ENCODE results near the gene MYO15A.
A peak's percentile ranks its signal among the peaks of the same experiment; 100 is the strongest.

Gene MYO15A

DNA sequence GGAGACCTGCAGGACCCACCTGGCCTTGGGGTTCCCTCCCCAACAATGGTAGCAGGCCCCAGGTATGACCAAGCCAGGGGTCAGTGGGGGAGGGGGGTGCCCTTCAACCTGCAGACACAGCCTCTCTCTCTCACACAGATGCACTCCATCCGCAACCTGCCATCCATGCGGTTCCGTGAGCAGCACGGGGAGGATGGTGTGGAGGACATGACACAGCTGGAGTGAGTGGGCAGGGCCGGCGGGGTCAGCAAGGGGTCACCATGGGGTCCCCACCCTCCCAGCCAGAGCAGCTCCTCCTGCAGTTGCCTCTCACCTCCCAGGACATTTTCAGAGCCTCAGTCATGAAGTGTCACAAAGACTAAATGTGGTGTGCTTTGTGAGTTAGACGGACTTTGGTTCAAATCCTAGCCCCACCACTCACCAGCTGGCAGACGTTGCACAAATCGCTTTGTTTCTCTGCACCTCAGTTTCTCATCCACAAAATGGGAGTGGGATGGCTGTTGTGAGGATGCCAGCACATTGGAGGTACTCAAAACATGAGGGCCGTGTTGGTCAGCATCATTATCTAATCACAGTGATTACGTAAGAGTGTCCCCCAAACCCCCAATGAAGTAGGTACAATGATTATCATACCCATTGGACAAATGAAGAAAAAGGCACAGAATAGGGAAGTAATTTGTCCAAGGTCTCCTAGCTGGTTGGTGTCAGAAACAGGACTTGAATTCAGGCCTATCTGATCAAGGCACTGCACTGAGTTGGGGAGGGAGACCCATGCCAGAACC is 16.0 kb downstream of the MYO15A start:
- DNase-seq (ENCODE audit: low spot score) (no peak), FAIRE-seq (no peak)

DNA sequence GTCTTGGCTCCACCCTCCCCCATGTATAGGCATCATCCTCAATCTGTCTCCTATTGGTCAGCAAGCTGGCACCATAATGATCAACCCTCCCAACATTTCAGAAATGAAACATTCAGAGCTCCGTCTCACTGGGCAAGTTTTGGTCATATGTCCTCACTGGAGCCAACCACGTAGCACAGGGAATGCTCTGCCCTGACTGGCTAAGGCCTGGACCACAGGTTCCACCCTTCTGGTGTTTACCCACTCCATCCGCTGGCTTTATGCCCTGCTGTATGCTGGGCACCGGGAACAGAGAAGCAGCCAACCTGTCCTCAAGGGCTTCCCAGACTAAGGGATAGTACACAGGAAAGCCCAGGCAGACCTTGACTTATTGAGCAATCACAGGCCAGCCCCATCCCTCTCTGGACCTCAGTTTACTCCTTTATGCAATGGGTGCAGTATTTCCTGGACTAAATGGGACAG is 20.5 kb downstream of the MYO15A start:
- FAIRE-seq (no peak), DNase-seq (ENCODE audit: low spot score) (no peak)

DNA sequence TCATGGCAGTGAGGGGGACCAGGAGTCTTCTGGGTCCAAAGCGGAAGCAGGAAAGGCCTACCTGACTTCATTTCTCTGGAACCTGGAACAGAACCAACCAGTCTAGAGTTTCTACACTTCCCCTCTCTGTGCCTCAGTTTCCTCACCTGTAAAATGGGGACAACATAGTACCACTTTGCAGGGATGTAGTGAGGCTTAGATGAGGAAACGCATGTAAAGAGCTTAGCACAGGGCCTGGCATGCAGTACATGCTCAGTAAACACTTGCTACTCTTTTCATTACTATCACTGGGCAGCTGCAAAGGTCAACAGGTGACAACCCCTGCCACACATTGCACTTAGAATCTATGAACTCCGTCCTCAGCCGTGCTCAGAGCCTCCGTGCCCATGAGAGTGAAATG is 24.2 kb downstream of the MYO15A start:
- FAIRE-seq (no peak), DNase-seq (ENCODE audit: low spot score) (no peak)

DNA sequence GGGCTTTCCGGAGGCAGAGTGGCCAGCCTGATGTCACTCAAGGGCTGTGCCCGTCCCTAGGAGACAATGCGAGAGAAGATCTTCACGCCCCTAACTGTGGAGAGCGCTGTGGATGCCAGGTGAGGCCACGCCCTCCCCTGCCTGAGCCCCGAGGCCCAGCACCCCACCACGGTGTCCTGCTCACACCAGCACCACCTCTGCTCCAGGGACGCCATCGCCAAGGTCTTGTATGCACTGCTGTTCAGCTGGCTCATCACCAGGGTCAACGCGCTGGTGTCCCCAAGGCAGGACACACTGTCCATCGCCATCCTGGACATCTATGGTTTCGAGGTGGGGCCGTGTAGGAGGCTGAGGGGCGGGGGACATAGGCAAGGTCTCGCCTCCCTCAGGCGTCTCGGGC is 27.8 kb downstream of the MYO15A start:
- DNase-seq (ENCODE audit: low spot score) (no peak), FAIRE-seq (no peak)

DNA sequence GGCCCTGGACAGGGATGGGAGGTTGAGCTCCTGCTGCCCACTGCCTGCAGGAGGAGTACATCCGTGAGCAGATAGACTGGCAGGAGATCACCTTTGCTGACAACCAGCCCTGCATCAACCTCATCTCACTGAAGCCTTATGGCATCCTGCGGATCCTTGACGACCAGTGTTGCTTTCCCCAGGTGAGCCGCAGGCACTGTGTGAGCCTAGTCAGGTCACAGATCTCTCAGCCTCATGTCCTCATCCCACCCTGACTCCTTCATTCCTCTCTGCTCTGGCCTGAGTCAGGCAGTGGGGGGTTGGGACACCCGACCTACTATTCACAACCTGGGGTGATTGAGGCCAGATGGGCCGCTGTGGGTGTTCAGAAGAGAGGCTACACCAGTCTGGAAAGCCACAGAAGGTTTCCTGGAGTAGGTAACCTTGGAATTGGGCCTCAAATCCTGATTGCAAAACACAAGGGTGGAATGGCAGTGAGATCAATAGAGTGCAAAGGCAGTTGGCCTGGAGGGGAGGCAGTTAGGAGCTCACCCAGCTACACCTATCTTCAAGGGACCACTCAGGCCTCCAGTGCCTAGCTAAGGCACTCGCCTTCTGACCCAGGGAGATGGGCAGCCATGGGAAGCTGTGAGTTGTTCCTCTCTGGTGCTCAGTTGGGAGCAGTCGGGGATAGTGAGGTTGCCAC is 29.7 kb downstream of the MYO15A start:
- FAIRE-seq (peak; percentile 37), DNase-seq (ENCODE audit: low spot score) (no peak)

DNA sequence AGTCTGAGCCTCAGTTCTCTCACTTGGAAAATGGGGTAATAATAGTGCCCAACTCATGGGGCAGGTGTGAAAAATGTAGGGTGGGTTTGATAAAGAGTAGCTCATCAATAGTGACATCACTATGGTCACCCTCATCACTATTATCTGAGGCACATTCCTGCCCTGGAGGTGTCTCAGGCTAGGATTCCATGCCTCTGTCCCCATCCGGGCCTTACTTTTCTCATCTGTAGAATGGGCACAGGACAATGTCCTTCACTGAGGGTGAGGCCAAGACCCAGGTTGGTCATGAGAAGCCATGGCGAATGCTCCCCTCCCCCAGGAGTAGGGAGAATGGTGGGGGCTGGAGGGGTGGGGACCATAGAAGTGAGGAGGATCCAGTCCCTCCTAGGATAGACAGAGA is 30.5 kb downstream of the MYO15A start:
- FAIRE-seq = no peak

DNA sequence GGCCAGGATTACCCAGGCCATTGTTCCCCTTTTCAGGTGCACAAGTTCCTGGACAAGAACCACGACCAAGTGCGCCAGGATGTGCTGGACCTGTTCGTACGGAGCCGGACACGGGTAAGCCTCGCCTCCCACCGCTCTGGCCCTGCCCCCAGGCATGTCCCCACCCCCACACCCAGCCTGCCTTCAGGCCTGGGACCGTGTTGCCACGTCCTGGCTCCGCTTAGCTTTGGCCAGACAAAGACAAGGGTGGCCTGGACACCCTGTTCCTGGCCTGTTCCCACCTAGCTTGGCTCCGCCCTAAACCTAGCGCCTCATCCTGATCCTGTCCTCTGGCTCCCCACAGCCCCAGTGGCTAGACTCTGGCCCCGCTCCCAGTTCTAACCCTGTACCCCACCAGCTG is 30.9 kb downstream of the MYO15A start:
- FAIRE-seq = no peak

More for the DNA sequence above, 30.5 kb downstream of the MYO15A start:
- no peak for DNase-seq (ENCODE audit: low spot score)

DNA sequence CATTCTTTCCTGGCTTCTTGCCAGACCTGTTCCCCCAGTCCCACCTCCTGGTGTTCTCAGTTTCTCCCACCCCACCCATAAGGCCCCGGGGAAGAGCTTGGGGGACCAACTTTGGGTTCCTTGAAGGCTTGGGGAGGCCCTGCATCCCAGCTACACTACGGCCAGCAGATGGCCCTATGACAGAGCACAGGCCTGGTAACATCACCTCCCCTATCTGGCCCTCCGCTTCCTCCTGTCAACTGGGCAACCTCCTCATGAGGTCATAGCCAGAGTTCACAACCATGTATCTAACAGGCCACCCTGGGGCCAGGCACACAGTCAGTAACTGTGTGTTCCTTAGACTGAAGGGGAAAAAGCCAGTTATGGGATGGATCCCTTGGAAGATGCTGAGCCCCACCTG is 31.4 kb downstream of the MYO15A start:
- DNase-seq (ENCODE audit: low spot score) (no peak), FAIRE-seq (no peak)

More for the DNA sequence above, 30.9 kb downstream of the MYO15A start:
- no peak for DNase-seq (ENCODE audit: low spot score)

DNA sequence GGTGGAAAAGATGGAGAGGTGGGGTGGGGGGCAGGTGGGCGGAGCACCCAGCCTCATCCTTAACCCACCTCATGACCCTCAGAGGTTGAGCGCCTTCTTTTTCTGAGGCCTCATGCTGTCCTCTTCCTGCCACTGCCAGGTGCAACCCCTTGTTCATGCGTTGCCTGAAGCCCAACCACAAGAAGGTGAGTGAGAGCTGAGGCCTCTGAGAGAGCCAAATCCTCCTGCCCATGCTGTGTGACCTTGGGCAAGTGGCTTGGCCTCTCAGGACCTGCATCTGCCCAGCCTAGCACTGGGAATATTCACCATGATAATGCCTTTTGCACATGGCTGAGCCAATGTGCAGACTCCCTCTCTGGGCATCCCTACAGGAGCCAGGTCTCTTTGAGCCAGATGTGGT is 32.1 kb downstream of the MYO15A start:
- FAIRE-seq = no peak
- no peak for DNase-seq (ENCODE audit: low spot score)

DNA sequence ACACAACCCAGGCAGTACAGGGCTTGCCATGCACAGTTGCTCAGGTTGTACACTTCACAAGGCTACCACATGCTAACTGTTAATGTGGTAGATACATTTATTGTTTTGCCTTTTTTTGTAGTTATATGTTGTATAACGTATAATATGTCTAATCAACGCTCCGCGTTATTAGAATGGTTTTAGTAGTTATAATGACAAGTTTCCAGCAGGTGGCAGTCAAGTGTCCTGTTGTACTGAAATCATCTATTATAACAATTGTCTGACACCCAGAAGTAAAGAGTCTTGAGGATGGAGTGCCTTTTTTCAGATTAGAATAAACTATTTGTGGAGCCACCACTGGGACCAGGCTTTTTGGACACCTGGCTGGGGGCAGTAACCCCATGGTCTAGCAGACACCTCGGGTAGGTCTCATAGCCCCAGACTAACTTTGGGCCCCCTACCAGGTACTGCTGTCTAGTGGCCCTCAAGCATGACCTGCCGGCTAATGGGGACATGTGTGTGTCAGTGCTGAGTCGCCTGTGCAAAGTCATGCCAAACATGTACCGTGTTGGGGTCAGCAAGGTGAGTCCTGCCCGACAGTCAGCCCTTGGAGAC is 32.8 kb downstream of the MYO15A start:
- DNase-seq (ENCODE audit: low spot score) (peak; percentile 57), FAIRE-seq (peak; percentile 35)

DNA sequence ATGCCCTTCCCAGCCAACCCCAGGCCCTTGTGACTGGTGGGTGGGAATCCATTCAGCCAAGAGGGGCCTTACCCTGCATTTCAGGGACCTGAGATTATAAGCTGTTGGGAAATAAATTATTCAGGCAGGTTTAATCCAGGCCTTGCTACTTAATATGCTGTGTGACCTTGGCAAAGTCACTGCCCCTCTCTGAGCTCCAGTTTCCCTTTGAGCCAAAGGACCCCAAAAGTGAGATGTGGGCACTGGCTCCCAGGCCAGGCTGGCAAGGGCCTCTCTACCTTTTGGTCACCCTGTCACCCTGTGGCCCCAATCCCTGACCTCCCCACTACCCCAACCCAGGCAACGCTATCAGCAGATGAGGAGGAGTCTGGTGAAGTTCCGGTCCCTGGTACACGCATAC is 33.9 kb downstream of the MYO15A start:
- DNase-seq (ENCODE audit: low spot score) (no peak), FAIRE-seq (no peak)

DNA sequence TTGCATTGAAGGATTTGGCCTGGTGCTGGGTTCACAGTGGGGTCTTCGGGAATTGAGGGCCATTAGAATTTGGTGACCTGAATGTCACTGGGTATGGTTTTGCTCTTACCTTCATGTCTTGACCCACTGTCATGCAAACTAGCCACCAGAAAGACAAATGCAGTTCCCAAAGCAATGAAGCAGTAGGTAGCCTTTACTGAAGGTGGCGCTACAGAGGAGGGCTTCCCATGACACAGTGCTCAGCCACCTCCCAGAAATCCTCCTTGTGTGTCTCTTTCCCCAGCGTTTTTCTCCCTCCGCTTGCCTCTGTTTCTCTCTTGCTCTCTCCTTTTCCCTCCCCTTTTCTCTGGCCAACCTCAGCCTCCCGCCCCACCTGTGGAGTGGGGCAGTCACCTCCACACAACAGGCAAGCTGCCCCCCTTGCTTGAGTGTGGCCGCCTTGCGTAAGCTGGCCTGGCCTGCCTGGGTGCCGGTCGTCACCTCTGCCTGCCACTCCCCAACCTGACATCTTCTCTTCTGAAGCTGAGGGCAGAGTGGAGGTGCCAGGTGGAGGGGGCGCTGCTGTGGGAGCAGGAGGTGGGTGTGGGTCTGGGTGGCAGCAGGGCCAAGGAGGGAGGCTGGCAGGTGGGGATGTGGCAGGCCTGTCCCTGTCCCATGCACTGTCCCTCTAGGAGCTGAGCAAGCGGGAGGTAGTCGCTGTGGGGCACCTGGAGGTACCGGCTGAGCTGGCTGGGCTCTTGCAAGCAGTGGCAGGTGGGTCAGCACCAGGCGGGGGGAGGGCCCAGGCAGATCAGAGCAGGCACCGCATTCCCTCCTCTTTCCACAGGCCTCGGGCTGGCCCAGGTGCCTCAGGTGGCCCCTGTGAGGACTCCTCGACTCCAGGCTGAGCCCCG is 34.7 kb downstream of the MYO15A start:
- no peak for DNase-seq (ENCODE audit: low spot score)
- no peak for FAIRE-seq

DNA sequence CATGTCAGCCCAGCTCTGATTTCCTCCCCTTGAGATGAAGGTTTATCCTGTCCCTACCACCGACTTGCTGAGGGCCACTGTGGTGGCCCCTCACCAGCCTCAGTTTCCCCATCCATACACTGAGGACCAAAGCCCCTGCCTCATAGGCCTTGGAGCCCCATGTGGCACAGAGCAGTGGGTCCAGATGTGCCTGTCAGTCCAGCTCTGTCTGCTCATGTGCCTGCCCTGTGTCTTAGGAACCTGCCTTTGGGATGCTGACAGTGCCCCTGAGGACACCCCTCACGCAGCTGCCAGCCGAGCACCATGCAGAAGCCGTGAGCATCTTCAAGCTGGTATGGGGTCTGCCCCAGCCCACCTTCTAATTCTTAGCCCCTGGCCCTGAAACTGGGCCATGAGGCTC is 35.7 kb downstream of the MYO15A start:
- DNase-seq (ENCODE audit: low spot score) (no peak), FAIRE-seq (no peak)

DNA sequence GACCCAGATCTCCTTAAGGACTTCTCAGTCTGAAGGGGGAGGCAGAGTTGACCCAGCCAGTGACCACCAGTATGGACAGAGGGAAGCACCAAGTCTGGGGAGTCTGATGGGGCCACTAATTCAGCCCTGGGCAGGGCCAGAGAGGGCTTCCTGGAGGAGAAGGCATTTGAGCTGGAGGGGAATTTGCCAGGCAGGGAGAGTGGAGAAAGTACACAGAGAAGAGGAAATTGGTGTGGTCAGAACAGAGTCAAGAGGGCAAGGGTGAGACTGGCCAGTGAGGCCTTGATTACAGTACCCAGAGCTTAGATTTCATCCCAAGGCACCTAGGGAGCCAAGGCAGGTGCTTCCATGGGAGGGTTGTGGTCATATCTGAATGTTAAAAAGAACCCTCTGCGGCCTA is 36.3 kb downstream of the MYO15A start:
- DNase-seq (ENCODE audit: low spot score) (no peak), FAIRE-seq (no peak)

DNA sequence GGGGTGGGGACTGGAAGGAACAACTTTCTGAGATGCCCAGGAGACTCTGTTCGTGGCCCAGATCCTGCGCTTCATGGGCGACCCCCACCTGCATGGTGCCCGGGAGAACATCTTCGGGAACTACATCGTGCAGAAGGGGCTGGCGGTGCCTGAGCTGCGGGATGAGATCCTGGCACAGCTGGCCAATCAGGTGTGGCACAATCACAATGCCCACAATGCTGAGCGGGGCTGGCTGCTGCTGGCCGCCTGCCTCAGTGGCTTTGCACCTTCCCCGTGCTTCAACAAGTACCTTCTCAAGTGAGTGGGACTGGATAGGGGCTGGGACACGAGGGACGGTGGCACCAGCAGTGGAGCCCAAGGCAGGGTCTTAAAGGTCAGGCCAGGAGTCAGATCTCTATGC is 37.3 kb downstream of the MYO15A start:
- no peak for FAIRE-seq
- DNase-seq (ENCODE audit: low spot score) = no peak

DNA sequence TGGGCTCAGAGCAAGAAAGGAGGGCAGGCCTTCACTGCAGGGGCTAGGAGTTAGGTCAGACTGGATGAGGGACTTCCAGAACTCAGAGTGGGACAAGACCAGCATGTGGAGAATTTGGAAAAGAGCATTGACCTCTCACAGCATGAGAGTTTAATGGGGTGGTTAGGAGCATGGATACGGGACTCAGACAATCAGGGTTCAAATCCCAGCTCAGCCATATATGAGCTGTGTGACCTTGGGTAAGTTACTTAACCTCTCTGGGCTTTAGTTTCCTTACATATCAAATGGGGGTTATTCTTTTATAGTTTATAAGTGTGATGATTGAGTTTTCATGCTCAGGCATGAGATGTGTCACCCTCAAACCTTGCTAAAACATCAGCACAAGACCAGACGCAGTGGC is 37.7 kb downstream of the MYO15A start:
- FAIRE-seq = no peak

DNA sequence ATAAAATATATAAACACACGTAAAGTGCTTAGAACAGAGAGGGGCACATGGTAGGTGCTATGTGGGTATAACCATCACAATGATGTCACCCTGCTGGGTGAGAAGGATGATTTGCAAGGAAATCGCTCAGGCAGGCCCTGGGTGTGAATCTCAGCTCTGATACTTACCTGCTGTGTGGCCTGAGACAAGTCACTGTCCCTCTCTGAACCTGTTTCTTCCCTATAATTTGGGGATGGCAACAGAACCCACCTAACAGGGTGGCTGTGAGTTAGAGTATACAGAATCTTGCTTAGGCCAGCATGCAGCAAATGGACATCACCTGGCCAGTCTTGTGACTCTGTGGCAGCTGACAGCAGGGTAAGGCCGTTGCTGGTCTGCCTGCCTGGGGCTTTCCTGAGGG is 38.4 kb downstream of the MYO15A start:
- FAIRE-seq = no peak
- DNase-seq (ENCODE audit: low spot score) = no peak

More for the DNA sequence above, 37.7 kb downstream of the MYO15A start:
- no peak for DNase-seq (ENCODE audit: low spot score)

DNA sequence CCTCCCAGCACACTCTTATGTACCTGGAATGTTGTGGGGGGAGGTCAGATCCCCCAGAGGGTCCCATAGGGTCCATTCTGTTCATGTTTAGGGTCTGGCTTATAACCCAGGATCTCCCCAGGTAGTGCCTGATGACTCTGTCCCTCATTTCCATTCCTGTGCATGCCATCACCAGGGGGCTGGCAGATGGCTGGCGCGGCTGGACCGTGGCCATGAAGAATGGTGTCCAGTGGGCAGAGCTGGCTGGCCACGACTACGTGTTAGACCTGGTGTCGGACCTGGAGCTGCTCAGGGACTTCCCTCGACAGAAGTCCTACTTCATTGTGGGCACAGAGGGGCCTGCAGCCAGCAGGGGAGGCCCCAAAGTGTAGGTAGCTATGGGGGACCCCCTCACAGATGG is 40.0 kb downstream of the MYO15A start:
- FAIRE-seq = no peak
- no peak for DNase-seq (ENCODE audit: low spot score)

DNA sequence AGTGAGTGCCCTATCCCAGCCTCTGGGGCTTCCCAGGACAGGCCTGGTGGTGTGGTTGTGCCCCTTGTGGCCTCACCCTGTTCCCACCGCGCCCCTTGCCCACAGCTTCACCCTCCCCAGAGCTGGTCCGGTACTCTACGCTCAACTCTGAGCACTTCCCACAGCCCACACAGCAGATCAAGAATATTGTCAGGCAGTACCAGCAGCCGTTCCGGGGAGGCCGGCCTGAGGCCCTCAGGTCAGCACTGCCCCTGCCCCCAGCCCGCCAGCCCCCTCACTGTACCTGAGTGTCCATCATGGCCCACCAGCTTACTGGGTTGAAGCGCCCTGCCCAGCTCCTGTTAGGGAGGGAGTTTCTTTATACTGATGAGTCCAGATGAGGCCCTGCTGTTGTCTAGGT is 42.7 kb downstream of the MYO15A start:
- no peak for DNase-seq (ENCODE audit: low spot score)
- FAIRE-seq = no peak

DNA sequence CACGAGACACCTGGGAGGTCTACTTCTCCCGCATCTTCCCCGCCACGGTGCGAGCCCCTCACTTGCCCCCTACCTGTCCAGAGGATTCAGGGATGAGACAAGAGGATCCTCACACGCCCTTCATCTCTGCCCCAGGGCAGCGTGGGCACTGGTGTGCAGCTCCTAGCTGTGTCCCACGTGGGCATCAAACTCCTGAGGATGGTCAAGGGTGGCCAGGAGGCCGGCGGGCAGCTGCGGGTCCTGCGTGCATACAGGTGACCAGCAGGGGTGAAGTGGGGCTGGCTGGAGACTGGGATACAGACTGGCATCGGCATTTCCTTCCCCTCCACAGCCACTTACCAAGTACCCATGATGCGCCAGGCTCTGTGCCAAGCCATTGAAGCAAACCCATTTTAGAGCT is 46.6 kb downstream of the MYO15A start:
- DNase-seq (ENCODE audit: low spot score) (no peak), FAIRE-seq (no peak)

DNA sequence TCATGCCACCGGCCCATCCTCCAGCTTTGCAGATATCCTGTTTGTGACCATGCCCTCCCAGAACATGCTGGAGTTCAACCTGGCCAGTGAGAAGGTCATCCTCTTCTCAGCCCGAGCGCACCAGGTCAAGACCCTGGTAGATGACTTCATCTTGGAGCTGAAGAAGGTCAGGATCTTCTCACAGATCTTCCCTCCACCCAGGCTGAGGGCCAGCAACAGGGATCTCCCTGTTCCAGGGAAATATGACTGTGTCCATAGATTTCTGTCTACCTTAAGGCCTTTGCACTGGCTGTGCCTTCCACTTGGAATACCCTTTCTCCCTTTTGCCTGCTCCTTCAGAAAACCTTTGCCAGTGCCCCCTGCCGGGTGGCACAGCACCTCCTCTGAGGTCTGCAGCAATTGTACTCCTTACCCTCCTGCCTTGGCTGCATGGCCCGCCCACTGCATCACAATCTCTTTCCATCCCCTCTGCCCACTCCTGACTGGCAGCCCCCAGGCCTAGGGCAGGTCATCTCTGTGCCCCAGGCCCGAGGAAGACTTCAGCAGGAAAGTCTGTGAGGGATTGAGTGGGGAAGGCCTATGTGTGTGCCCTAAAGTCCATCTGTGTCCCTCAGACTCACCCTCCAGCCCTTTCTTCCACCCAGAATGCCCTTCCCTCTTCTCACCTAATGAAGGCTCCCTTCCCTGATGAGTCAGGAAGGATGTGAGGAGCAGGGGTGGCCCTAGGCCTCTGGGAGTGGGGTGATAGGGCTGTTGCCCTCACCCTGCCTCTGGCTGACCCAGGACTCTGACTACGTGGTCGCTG is 47.8 kb downstream of the MYO15A start:
- FAIRE-seq (no peak), DNase-seq (ENCODE audit: low spot score) (no peak)

All from urothelium cell line (cell line).